Right atrium auricular region (tissue), 2 donors: ENCODE results near the gene BCL7C. TPM values are rescaled to one million over a fixed set of nuclear protein-coding genes. Genes with fewer than 3 reads are reported as not detected.

Experiments used
- DNase-seq: peaks from one replicate; pipeline ENCODE4 v3.0.0-alpha.2; 2019; ENCODE audit warnings: low spot score
- H3K27ac ChIP-seq, 2 donors: fragments of 200-600 bp; sonication (generic); 1 replicate in 1 of 2; 2 replicates in 1 of 2; pipeline ENCODE4 v1.5.1; 2016 to 2019
- H3K27me3 ChIP-seq, 2 donors: fragments of 200-600 bp; sonication (generic); one replicate each; pipeline versions ENCODE4 v1.5.1 to v1.6.0; 2017 to 2019
- H3K36me3 ChIP-seq: fragments of 200-600 bp; sonication (generic); one replicate; pipeline ENCODE4 v1.5.1; 2016
- H3K4me1 ChIP-seq, 2 donors: fragments of 200-600 bp; sonication (generic); one replicate each; pipeline versions ENCODE4 v1.5.1 to v1.6.0; 2017 to 2019
- H3K4me3 ChIP-seq, 2 donors: fragments of 200-600 bp; sonication (generic); 1 replicate in 1 of 2; 2 replicates in 1 of 2; pipeline ENCODE4 v1.5.1; 2017 to 2019; ENCODE audit warnings: mild to moderate bottlenecking in 1 of 2, moderate library complexity in 1 of 2
- H3K9me3 ChIP-seq, 2 donors: fragments of 200-600 bp; sonication (generic); one replicate each; pipeline ENCODE4 v1.5.1; 2019
- CTCF ChIP-seq, 2 donors: fragments of 200-600 bp; sonication (generic); IDR thresholded peaks; one replicate each; pipeline ENCODE4 v1.5.1; 2019; ENCODE audit warnings: antibody characterized with exemption in 2 of 2
- total RNA-seq, 2 donors: library from RNA; depleted of rRNA; stranded (reverse); fragments of >200 nt; gene quantifications; one replicate each; pipeline ENCODE4 v1.1.0, GENCODE V29; 2016

Gene BCL7C
- total RNA-seq, 2 donors from 2014 or later = 21.1 to 35.1 TPM

DNA sequence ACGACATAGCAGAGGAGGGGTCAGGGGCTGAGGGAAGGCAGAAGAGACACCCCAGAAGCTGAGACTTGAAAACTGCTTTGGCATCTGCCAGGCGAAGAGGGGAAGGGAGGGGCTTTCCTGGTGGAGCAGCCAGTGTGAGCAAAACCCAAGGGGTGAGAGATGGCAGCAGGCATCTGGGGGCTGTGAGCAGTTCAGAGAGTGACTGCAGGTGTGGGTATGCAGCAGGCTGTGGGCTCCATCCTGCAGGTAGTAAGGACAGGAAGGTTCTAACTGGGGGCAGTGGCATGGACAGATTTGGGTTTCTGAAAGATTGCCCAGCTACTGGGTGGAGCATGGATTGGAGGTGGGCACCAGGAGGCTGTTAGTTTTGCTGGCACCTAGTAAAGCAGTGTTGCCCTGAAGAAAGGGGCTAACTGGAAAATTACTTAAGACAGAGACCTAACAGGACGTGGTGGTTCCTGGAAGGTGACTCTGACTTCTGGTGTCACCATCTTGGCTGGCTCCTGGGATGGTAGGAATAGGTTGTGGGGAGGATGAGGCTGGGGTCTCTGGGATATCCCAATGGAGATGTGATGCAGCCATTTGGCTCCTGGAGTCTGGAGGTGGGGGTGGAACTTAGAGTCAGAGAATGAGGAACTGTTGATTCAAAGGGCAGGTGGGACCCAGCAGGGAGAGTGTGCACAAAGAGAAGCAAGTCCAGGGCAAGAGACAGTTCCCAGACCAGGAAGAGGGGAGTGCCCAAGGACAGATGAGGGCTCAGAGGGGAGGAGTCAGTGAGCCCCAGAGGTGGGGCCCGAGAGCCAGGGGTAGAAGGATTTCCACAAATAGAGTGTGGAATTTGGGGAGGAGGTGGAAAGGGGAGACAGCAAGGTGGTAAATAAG lies 11.2 kb downstream of the BCL7C start:
- peaks cover 19% of the 10 kb centered on the region for H3K36me3 ChIP-seq
- H3K27me3 ChIP-seq = no peaks in the 10 kb centered on the region
- no peak overlapping the region for H3K27ac ChIP-seq
- peaks cover 0 to 11% of the 10 kb centered on the region in 2 donors for H3K4me1 ChIP-seq
- no peak for TF ChIP-seq CTCF (IDR thresholded peaks at IDR 0.05)
- no peaks in the 10 kb centered on the region for H3K9me3 ChIP-seq
- no peak for DNase-seq
- H3K4me3 ChIP-seq = no peak overlapping the region

GRCh38 chr16:30876867-30877266 lies 17.0 kb downstream of the BCL7C start:
- H3K4me3 ChIP-seq = no peak overlapping the region
- no peaks in the 10 kb centered on the region for H3K36me3 ChIP-seq
- no peak for TF ChIP-seq CTCF (IDR thresholded peaks at IDR 0.05)
- DNase-seq = no peak
- no peaks in the 10 kb centered on the region for H3K27me3 ChIP-seq
- H3K27ac ChIP-seq = peak overlapping the region; percentile 93 to 94
- peaks cover 0 to 28% of the 10 kb centered on the region in 2 donors for H3K4me1 ChIP-seq
- H3K9me3 ChIP-seq = no peaks in the 10 kb centered on the region

DNA sequence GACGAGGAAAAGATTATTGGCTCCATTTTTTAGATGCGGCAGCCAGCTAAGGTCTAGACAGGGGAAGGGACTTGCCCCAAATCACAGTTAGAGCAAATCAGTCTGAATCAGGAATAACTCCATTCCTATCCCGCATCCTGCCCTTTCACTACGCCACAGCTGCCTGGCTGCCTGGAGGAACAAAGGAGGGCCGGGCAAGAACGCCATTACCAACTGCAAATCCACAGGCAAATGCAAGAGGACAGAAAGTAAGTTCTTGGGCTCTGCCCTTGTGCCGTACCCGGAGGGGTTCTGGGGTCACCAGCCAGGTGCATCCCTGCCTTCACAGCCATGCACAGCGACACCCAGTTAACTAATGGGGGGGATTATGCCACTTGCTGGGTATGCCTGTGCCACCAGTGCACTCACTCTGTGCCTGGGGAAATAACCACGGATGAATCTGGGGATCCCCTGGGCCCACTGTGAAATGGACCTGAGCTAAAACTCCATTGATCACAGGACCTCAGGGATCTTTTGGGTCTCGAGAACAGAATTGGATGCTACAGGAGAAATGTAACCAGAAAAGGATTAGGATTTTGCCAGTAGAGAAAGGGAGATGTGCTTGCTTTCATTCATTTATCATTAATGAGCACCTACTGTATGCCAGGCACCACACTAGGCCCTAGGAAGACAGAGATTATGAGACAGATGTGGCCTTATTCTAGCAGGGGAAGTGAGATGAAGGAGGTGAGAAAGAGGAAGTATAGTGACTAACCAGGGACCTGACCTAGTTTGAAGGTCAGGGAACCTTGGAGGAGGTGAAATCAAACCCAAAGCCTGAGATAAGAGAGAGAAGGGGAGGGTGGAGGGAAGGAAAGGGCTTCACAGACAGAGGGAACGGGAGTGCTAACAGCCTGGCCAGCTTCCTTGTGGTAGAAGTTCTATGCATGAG lies 17.7 kb downstream of the BCL7C start:
- H3K4me1 ChIP-seq = peaks cover 0 to 24% of the 10 kb centered on the region in 2 donors
- H3K36me3 ChIP-seq = no peaks in the 10 kb centered on the region
- no peaks in the 10 kb centered on the region for H3K27me3 ChIP-seq
- H3K4me3 ChIP-seq = peak overlapping the region; percentile 78 to 90
- DNase-seq = no peak
- TF ChIP-seq CTCF (IDR thresholded peaks at IDR 0.05) = no peak
- peak overlapping the region; percentile 93 to 94 for H3K27ac ChIP-seq
- no peaks in the 10 kb centered on the region for H3K9me3 ChIP-seq

- no peaks in the 10 kb centered on the region for H3K27me3 ChIP-seq
- H3K9me3 ChIP-seq = no peaks in the 10 kb centered on the region
- DNase-seq = peak; percentile 86
- peaks cover 0 to 24% of the 10 kb centered on the region in 2 donors for H3K4me1 ChIP-seq
- peak overlapping the region; percentile 93 to 94 for H3K27ac ChIP-seq
- peak overlapping the region; percentile 78 to 90 for H3K4me3 ChIP-seq
- no peaks in the 10 kb centered on the region for H3K36me3 ChIP-seq
- TF ChIP-seq CTCF (IDR thresholded peaks at IDR 0.05) = peak in 1 of 2 donors; percentile 9
These were observed 18.8 kb downstream of the BCL7C start for GRCh38 chr16:30874821-30875717.

DNA sequence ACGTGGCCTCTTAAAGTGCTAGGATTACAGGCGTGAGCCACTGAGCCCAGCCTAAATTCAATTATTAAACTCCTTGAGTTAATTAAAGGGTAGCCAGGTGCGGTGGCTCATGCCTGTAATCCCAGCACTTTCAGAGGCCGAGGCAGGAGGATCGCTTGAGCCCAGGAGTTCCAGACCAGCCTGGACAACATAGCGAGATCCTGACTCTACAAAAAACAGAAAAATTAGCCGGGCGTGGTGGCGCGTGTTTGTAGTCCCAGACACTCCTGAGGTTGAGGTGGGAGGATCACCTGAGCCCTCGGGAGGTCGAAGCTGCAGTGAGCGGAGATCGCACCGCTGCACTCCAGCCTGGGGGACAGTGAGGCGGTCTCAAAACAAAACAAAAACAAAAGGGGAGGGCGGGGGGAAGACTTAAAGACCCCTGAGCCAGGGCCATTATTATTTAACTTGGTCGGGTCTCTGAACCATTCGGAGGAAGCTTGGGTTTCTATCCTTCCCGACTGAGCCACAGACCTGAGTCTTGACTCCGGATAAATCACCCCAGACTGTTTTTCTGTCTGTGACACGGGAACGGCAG lies 19.5 kb downstream of the BCL7C start:
- Histone ChIP-seq H3K36me3 (no peaks in the 10 kb centered on the region), H3K27me3 (no peaks in the 10 kb centered on the region), H3K9me3 (no peaks in the 10 kb centered on the region), H3K27ac (peak overlapping the region; percentile 93 to 94), H3K4me1 (peaks cover 0 to 24% of the 10 kb centered on the region in 2 donors), H3K4me3 (peak overlapping the region; percentile 78 to 90)
- no peak for DNase-seq
- no peak for TF ChIP-seq CTCF (IDR thresholded peaks at IDR 0.05)
